OCI-LY3 (cell line): ENCODE results near the gene PPP1R37.

Source experiments
- CTCF ChIP-seq: fragments of 200-600, 300-600 bp; sonication (generic); IDR thresholded peaks from 2 replicates; pipeline ENCODE4 v1.5.1; 2014; ENCODE audit warnings: antibody characterized with exemption, low read length, low read depth
- EZH2phosphoT487 ChIP-seq: fragments of 200-600 bp; shearing (Covaris generic); IDR thresholded peaks from 2 replicates; pipeline ENCODE4 v1.6.1; 2018; ENCODE audit warnings: antibody characterized with exemption, mixed run types, low read depth

- TF ChIP-seq CTCF = no peak
- no peak for TF ChIP-seq EZH2phosphoT487
Measured at GRCh38 chr19:45154064-45154827, 61.3 kb downstream of the PPP1R37 start.
